GM18861 (cell line): ENCODE measurements around the gene OSBPL10.
"Not testable (repeated sequence)": the region's sequence is repeated elsewhere in the genome, so short reads cannot be mapped to it uniquely, and the experiment has no call there.

Experiments used
- ATAC-seq: cut with Tn5 transposase; IDR thresholded peaks from one replicate; pipeline ENCODE4 v1.9.1; 2021; ENCODE audit not compliant: unreplicated experiment

Gene OSBPL10

GRCh38 chr3:31895471-31895870 lies 85.6 kb downstream of the OSBPL10 start:
- no peak for ATAC-seq

- ATAC-seq, result peak; percentile 51
Observed at GRCh38 chr3:31892916-31893573, 88.0 kb downstream of the OSBPL10 start.

GRCh38 chr3:31892500-31892899 lies 88.6 kb downstream of the OSBPL10 start:
- ATAC-seq, result no peak

DNA sequence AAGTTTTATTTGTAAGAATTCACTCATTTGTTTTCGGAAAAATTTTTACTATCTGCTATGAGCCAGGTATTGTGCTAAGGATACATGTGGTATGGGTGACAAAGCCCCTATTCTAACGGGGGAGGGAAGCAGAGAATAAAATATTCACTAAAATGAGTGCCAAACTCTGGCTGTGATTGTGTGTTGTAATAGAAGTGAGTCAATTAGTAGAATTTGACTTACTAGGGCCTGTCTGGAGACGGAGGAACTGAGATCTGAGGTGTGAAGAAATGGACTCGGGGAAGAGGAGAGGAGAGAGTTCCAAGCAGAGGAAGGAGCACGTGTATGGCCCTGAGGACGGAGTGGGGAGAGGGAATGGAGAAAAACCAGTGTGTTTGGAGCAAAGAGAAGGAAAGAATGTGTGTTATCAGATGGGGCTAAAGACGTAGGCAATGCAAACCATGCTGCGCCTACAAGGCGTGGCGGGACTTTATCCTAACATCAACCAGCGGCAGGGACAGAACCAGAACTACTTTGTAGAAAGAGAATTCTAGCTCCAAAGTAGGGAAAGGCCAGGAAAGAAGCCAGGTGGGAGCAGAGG lies 89.1 kb downstream of the OSBPL10 start:
- no peak for ATAC-seq

- ATAC-seq, result no peak
Observed at GRCh38 chr3:31890742-31891469, 90.2 kb downstream of the OSBPL10 start.

- ATAC-seq, result no peak
Observed at GRCh38 chr3:31890007-31890406, 91.1 kb downstream of the OSBPL10 start.

DNA sequence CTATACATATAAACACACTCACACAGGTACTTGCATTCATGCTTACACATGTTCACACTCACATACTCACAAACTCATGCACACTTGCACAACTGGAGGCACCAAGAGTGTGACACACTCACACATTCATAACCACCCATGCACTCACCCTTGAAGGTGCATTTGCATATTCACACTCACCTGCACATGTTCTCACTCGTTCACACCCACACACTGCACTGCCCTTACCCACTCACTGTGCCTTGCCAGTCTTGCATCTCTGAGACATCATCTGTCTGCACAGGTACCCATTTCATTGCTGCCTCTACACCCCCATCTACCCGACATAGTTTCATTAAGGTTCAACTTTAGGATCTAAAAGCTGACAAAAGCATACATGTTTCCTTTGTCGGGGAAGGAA lies 95.8 kb downstream of the OSBPL10 start:
- no peak for ATAC-seq

GRCh38 chr3:31884251-31884650 lies 96.8 kb downstream of the OSBPL10 start:
- ATAC-seq, result no peak

- no peak for ATAC-seq
Observed at GRCh38 chr3:31882895-31883294, 98.2 kb downstream of the OSBPL10 start.

DNA sequence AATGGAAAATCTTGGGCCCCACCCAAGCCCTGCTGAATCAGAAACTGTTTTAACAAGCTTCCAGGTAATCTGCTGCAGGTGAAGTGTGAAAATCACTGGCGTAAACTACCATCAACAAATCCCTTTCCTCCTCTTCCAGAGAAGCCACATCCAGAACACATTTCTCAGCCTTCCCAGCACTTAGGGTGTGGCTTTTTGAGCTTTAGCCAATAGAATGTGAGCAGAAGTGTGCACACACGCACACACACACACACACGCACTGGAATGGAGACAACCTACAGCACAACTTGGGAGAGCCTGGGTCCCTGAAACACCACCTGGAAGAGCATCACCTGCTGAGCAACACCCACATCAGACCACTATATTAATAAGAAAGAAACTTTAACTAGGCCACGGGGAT lies 98.6 kb downstream of the OSBPL10 start:
- ATAC-seq, result no peak

- ATAC-seq, result no peak
Observed at GRCh38 chr3:31880482-31881078, 100.5 kb downstream of the OSBPL10 start.

DNA sequence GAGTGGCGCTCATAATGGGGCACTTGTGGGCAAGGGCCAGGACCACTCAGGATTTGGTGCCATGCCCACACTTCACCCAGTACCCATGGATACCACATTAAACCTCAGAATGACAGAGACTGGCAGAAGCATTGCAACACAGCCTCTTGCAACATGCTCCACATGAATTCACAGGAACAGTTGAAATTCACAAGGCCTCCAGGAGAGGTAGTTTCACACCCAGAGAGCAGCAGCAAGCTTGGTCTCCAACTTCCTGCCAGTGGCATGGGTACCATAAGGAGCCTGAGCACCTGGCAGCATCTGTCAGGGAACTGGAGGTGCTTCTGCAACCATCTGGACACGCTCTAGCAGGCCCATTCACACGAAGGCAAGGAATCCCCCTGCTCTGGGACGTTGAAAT lies 101.0 kb downstream of the OSBPL10 start:
- no peak for ATAC-seq

- no peak for ATAC-seq
Observed at GRCh38 chr3:31879365-31879764, 101.7 kb downstream of the OSBPL10 start.

DNA sequence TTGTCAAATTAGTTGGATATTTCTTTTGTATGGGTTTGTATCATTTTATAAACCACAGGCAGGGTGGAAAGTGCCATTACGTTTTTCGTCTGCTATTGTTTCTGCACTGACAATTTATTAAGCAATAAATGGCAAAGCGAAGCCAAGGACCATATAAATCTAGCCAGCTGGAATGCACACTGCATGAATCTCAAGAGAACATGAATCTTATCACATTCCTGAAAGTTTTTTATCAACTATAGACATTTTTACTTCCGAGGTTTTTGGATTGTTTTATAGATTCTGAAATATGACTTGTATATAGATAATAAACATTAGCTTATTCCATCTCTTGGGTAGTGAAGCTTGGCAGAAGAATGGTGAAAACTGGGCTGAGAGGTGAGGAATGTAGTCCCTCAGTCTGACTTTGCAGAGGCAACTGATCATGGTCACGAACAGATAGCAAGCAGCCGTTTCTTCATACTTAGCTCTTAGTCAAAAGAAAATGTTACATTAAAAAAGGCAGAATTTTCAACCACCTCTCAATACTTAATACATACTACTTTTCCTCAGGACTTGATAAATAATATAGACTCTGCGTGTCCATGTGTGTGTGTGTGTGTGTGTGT lies 102.7 kb downstream of the OSBPL10 start:
- no peak for ATAC-seq

GRCh38 chr3:31876331-31876730 lies 104.7 kb downstream of the OSBPL10 start:
- no peak for ATAC-seq

DNA sequence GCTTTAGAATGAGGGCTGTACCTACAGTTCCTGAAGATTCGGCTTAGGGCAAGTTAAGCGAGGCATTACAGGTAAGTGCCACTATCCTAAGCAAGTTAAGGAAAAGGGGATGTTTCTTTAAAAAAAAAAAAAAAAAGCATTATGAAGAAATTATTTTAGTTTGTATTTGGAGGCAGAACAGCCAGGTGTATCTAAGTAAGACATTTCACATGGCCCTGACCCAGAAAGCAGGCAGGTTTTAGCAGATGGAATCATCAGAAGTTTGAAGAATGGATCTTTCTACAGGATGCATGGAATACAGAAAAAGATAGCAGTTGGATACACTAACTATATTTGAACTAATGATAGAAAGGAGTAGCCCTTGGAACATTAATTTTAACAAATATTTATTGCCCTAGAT lies 105.6 kb downstream of the OSBPL10 start:
- no peak for ATAC-seq

DNA sequence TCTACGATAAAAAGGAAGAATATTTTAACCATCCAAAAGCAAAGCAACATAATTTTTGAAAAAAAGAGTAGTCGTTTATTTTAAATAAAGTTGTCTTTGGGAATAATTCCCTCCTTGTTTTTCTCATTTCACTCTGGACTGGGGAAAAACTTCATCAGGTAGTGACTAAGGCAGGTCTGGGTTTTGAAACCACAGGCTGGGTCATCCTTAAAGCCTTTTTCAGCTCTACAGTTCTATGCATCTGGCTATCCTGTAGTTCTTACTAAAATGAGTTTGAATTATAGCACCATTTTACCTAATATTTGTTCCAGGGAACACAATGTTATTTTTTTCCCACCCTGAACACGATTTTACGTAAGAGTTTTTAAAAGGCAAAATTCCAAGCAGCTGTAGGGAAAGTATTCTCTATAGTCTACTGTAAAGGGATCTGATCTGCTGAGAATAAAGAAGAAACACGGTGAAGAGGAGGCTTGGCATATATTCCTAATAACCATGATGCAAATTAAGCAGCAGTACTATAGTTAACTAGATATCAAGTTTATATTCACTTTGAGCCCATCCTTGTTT lies 107.7 kb downstream of the OSBPL10 start:
- no peak for ATAC-seq

DNA sequence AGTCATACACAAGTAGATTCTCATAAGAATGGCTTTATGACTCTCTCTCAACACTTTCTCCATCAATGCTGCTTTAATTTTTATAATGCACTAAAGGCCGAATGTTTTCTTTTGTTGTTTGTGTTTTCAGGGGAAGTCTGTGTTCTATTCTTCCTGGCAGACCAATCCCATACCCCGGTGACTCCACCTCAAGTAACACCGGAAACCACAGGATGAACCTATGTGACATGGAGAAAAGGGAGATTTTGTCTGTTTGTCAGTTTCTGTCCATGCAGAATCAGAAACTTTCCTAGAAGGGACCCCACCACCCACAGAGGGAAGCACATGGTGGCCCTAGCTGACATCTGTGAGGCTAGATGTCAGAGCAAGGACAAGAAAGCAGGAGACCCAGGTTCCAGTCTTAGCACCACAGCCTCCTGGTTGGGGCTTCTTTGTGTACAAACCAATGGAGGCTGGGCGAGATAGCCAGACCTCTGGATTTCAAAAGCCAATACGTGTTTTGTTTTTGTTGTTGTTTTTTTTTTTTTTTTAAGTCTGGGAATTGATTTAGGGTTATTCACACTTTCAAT lies 109.0 kb downstream of the OSBPL10 start:
- no peak for ATAC-seq

DNA sequence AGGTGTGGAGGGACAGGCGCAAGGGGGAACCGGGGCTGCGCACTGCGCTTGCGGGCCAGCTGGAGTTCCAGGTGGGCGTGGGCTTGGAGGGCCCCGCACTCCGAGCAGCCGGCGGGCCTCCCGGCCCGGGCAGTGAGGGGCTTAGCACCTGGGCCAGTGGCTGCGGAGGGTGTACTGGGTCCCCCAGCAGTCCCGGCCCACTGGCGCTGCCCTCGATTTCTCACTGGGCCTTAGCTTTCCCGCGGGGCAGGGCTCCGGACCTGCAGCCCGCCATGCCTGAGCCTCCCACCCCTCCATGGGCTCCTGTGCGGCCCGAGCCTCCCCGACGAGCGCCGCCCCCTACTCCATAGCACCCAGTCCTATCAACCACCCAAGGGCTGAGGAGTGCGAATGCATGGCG lies 111.0 kb downstream of the OSBPL10 start:
- ATAC-seq, result not testable (repeated sequence)

DNA sequence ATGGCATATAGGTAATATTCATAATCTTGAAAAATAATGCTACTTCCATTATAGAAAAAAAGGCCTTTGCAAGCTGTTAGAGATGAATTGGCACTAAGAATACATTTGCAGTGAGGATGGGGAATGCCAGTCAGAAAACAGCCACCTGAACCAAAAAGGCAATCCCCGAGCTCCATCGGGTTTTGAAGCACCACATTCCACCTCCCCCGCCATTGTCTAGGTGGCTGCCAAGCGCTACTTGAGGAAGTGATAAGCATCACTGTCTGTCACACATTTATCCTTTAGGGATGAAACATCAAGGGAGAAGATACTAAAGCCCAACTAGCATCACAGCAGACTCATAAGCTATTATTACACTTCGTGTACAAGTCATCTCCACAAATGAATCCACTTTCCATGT lies 112.8 kb downstream of the OSBPL10 start:
- no peak for ATAC-seq
